Caki2 (cell line): ENCODE data around the gene CERS3. TPM values are rescaled to one million over a fixed set of nuclear protein-coding genes. Genes with fewer than 3 reads are reported as not detected.
"Not testable (repeated sequence)": the region's sequence is repeated elsewhere in the genome, so short reads cannot be mapped to it uniquely, and the experiment has no call there.

Experiments
- DNase-seq: peaks from one replicate; pipeline ENCODE4 v3.0.0-alpha.2; 2015; ENCODE audit warnings: low read depth
- in situ Hi-C: cut with HindIII; loops from 2 replicates; pipeline ENCODE4 v1.10.0; 2016; ENCODE audit warnings: low sequenced_read_pairs, low pct_unique_long_range_greater_than_20kb, mixed read lengths
- total RNA-seq: library from RNA; depleted of rRNA; stranded (reverse); fragments of >200 nt; shearing (Covaris generic); gene quantifications from 2 replicates; pipeline ENCODE4 v1.2.3, GENCODE V29; 2014; ENCODE audit warnings: low replicate concordance

Gene CERS3
- total RNA-seq, 1 experiment from 2014 or later, result not detected

GRCh38 chr15:100493213-100493612, 35.5 kb downstream of the CERS3 start:
- in situ Hi-C loops, result no loop called here
- no peak for DNase-seq

GRCh38 chr15:100484443-100484842, 44.3 kb downstream of the CERS3 start:
- in situ Hi-C loops, result no loop called here
- no peak for DNase-seq

- DNase-seq, result no peak
- in situ Hi-C loops, result no loop called here
Observed at GRCh38 chr15:100483370-100483769, 45.4 kb downstream of the CERS3 start.

- no peak for DNase-seq
- in situ Hi-C loops, result no loop called here
Observed at GRCh38 chr15:100476805-100477204, 51.9 kb downstream of the CERS3 start.

GRCh38 chr15:100472736-100473135, 56.0 kb downstream of the CERS3 start:
- DNase-seq, result no peak
- in situ Hi-C loops, result no loop called here

- no peak for DNase-seq
- in situ Hi-C loops, result no loop called here
Observed at GRCh38 chr15:100471933-100472332, 56.8 kb downstream of the CERS3 start.

- in situ Hi-C loops, result no loop called here
- no peak for DNase-seq
Observed at GRCh38 chr15:100468285-100468684, 60.5 kb downstream of the CERS3 start.

- in situ Hi-C loops, result no loop called here
- DNase-seq, result no peak
Observed at GRCh38 chr15:100466073-100466472, 62.7 kb downstream of the CERS3 start.

- in situ Hi-C loops, result no loop called here
- no peak for DNase-seq
Observed at GRCh38 chr15:100464888-100465287, 63.9 kb downstream of the CERS3 start.

GRCh38 chr15:100464256-100464655, 64.5 kb downstream of the CERS3 start:
- in situ Hi-C loops, result no loop called here
- DNase-seq, result no peak

GRCh38 chr15:100463515-100463914, 65.2 kb downstream of the CERS3 start:
- no peak for DNase-seq
- in situ Hi-C loops, result no loop called here

- no peak for DNase-seq
- in situ Hi-C loops, result no loop called here
Observed at GRCh38 chr15:100461049-100461448, 67.7 kb downstream of the CERS3 start.

- DNase-seq, result no peak
- in situ Hi-C loops, result no loop called here
Observed at GRCh38 chr15:100457201-100457600, 71.5 kb downstream of the CERS3 start.

GRCh38 chr15:100454148-100454547, 74.6 kb downstream of the CERS3 start:
- in situ Hi-C loops, result no loop called here
- no peak for DNase-seq

GRCh38 chr15:100448481-100448880, 80.3 kb downstream of the CERS3 start:
- in situ Hi-C loops, result no loop called here
- DNase-seq, result no peak

GRCh38 chr15:100441063-100441462, 87.7 kb downstream of the CERS3 start:
- DNase-seq, in situ Hi-C loops: not testable (repeated sequence)

- no peak for DNase-seq
- in situ Hi-C loops, result no loop called here
Observed at GRCh38 chr15:100439514-100439913, 89.2 kb downstream of the CERS3 start.

GRCh38 chr15:100438570-100438969, 90.2 kb downstream of the CERS3 start:
- in situ Hi-C loops, result no loop called here
- no peak for DNase-seq

GRCh38 chr15:100437261-100437660, 91.5 kb downstream of the CERS3 start:
- no peak for DNase-seq
- in situ Hi-C loops, result no loop called here

- in situ Hi-C loops, result no loop called here
- no peak for DNase-seq
Observed at GRCh38 chr15:100434561-100434960, 94.2 kb downstream of the CERS3 start.

- DNase-seq, result no peak
- in situ Hi-C loops, result no loop called here
Observed at GRCh38 chr15:100434038-100434437, 94.7 kb downstream of the CERS3 start.
